ENCODE results near the gene SHBG.

Gene SHBG

DNA sequence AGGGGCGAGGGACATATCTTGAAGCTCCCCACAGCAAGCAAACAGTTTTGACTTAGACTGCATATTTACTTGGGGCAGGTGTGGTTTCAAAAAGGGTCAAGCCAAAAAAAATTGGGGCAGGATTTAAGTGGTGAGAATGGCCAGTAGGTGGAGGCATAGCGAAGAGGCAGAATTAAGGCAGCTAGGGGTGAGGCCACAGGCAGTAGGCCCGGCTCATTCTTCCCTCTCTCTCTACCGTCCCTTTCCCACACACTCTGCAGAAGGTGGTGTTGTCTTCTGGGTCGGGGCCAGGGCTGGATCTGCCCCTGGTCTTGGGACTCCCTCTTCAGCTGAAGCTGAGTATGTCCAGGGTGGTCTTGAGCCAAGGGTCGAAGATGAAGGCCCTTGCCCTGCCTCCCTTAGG is 2.6 kb downstream of the SHBG start:
- Histone ChIP-seq H3K4me2 (ENCODE audit: low read depth, low read length, poor library complexity, severe bottlenecking) (no peak overlapping the region), H3K27ac (ENCODE audit: low read depth, low read length) (no peak overlapping the region), H3K9me3 (ENCODE audit: insufficient read depth, low read length) (no peaks in the 10 kb centered on the region), H3F3A (ENCODE audit: insufficient read depth) (no peaks in the 10 kb centered on the region), H3K9ac (ENCODE audit: low read length) (no peak overlapping the region), H3K79me2 (ENCODE audit: insufficient read depth, low read length) (no peaks in the 10 kb centered on the region), H4K20me1 (ENCODE audit: low read depth, low read length) (no peaks in the 10 kb centered on the region), H3K4me3 (ENCODE audit: insufficient read depth, low read length, poor library complexity, severe bottlenecking) (no peak overlapping the region), H3K9me2 (replicated peaks; ENCODE audit: insufficient read depth, low read length) (no peaks in the 10 kb centered on the region), H2AFZ (ENCODE audit: low read depth, low read length, severe bottlenecking) (peak overlapping the region; percentile 20), H3K27me3 (ENCODE audit: low read length) (no peaks in the 10 kb centered on the region), H3K36me3 (ENCODE audit: low read length) (no peaks in the 10 kb centered on the region)
- no peak for TF ChIP-seq EZH2phosphoT487 (conservative IDR thresholded peaks at IDR 0.05; ENCODE audit: low read length)
- TF ChIP-seq, protein P1, sequence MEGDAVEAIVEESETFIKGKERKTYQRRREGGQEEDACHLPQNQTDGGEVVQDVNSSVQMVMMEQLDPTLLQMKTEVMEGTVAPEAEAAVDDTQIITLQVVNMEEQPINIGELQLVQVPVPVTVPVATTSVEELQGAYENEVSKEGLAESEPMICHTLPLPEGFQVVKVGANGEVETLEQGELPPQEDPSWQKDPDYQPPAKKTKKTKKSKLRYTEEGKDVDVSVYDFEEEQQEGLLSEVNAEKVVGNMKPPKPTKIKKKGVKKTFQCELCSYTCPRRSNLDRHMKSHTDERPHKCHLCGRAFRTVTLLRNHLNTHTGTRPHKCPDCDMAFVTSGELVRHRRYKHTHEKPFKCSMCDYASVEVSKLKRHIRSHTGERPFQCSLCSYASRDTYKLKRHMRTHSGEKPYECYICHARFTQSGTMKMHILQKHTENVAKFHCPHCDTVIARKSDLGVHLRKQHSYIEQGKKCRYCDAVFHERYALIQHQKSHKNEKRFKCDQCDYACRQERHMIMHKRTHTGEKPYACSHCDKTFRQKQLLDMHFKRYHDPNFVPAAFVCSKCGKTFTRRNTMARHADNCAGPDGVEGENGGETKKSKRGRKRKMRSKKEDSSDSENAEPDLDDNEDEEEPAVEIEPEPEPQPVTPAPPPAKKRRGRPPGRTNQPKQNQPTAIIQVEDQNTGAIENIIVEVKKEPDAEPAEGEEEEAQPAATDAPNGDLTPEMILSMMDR (IDR thresholded peaks at IDR 0.05; ENCODE audit: insufficient read depth, low read length, poor library complexity, severe bottlenecking) = peak; percentile 20

DNA sequence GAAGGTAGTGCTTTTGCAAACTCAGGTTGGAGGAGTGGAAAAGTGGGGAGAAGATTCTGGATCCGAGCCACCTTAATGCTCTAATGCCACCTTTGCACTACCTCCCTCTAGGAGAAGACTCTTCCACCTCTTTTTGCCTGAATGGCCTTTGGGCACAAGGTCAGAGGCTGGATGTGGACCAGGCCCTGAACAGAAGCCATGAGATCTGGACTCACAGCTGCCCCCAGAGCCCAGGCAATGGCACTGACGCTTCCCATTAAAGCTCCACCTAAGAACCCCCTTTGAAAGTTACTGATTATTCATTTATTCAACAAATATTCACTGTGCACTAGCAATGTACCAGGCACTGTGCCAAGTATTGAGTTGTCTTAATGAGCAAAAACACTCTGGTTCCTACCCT is 3.2 kb downstream of the SHBG start:
- Histone ChIP-seq H3K4me2 (ENCODE audit: low read depth, low read length, poor library complexity, severe bottlenecking) (no peak overlapping the region), H2AFZ (ENCODE audit: low read depth, low read length, severe bottlenecking) (peak overlapping the region; percentile 20)
- TF ChIP-seq, protein P1 (IDR thresholded peaks at IDR 0.05; ENCODE audit: insufficient read depth, low read length, poor library complexity, severe bottlenecking) = no peak
- no peak for TF ChIP-seq EZH2phosphoT487 (conservative IDR thresholded peaks at IDR 0.05; ENCODE audit: low read length)

DNA sequence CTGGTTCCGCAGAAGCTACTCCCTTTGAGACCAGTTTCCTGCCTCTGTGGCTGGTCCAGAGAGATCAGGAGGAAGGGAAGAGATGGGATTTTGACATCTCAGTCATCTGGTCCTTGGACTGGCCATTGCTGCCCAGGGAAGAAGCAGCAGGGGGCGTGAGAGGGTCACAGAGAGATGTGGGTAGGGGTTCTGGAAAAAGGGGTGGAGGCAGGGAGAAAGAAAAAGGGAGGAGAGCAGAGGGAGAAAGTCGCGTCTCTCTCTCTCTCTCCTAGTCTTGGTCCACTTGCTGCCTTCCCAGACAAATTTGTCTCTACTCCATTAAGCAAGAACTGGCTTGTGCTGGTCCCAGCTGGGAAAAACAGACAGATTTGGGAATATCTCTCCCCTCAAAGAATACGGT is 4.4 kb downstream of the SHBG start:
- no peak overlapping the region for H3K4me3 ChIP-seq (ENCODE audit: insufficient read depth, low read length, poor library complexity, severe bottlenecking)
- no peak overlapping the region for H3K9ac ChIP-seq (ENCODE audit: low read length)
- no peaks in the 10 kb centered on the region for H3K79me2 ChIP-seq (ENCODE audit: insufficient read depth, low read length)
- H3K4me2 ChIP-seq (ENCODE audit: low read depth, low read length, poor library complexity, severe bottlenecking) = no peak overlapping the region
- H3K27me3 ChIP-seq (ENCODE audit: low read length) = no peaks in the 10 kb centered on the region
- TF ChIP-seq EZH2phosphoT487 (conservative IDR thresholded peaks at IDR 0.05; ENCODE audit: low read length) = no peak
- TF ChIP-seq, protein P1 (IDR thresholded peaks at IDR 0.05; ENCODE audit: insufficient read depth, low read length, poor library complexity, severe bottlenecking) = no peak
- H4K20me1 ChIP-seq (ENCODE audit: low read depth, low read length) = no peaks in the 10 kb centered on the region
- H2AFZ ChIP-seq (ENCODE audit: low read depth, low read length, severe bottlenecking) = no peak overlapping the region
- H3K9me3 ChIP-seq (ENCODE audit: insufficient read depth, low read length) = no peaks in the 10 kb centered on the region
- H3K36me3 ChIP-seq (ENCODE audit: low read length) = no peaks in the 10 kb centered on the region
- H3F3A ChIP-seq (ENCODE audit: insufficient read depth) = no peaks in the 10 kb centered on the region
- H3K27ac ChIP-seq (ENCODE audit: low read depth, low read length) = no peak overlapping the region
- H3K9me2 ChIP-seq (replicated peaks; ENCODE audit: insufficient read depth, low read length) = no peaks in the 10 kb centered on the region

More for the DNA sequence above, 3.2 kb downstream of the SHBG start:
- H3K9me2 ChIP-seq (replicated peaks; ENCODE audit: insufficient read depth, low read length) = no peaks in the 10 kb centered on the region
- no peak overlapping the region for H3K9ac ChIP-seq (ENCODE audit: low read length)
- no peaks in the 10 kb centered on the region for H3K9me3 ChIP-seq (ENCODE audit: insufficient read depth, low read length)
- no peaks in the 10 kb centered on the region for H3K27me3 ChIP-seq (ENCODE audit: low read length)
- no peaks in the 10 kb centered on the region for H3F3A ChIP-seq (ENCODE audit: insufficient read depth)
- H3K27ac ChIP-seq (ENCODE audit: low read depth, low read length) = no peak overlapping the region
- no peaks in the 10 kb centered on the region for H3K36me3 ChIP-seq (ENCODE audit: low read length)
- H4K20me1 ChIP-seq (ENCODE audit: low read depth, low read length) = no peaks in the 10 kb centered on the region
- no peak overlapping the region for H3K4me3 ChIP-seq (ENCODE audit: insufficient read depth, low read length, poor library complexity, severe bottlenecking)
- no peaks in the 10 kb centered on the region for H3K79me2 ChIP-seq (ENCODE audit: insufficient read depth, low read length)

Measured in SU-DHL-6 (cell line).